GM20000 (cell line): ENCODE measurements around the gene ASB7.

ENCODE experiments used
- DNase-seq: peaks from one replicate; pipeline ENCODE4 v3.0.0; 2012; ENCODE audit warnings: low spot score
- CTCF ChIP-seq: IDR thresholded peaks from 2 replicates; pipeline ENCODE4 v1.5.1; 2012; ENCODE audit warnings: mild to moderate bottlenecking, control low read depth; ENCODE audit errors: extremely low read depth, missing control alignments

Gene ASB7

GRCh38 chr15:100614336-100614735, 11.9 kb downstream of the ASB7 start:
- DNase-seq: no peak
- TF ChIP-seq CTCF: no peak

- no peak for TF ChIP-seq CTCF
- no peak for DNase-seq
Measured at GRCh38 chr15:100614918-100615317, 12.5 kb downstream of the ASB7 start.

GRCh38 chr15:100615801-100616200, 13.4 kb downstream of the ASB7 start:
- TF ChIP-seq CTCF: no peak
- no peak for DNase-seq

GRCh38 chr15:100616700-100617099, 14.3 kb downstream of the ASB7 start:
- DNase-seq: no peak
- no peak for TF ChIP-seq CTCF

- no peak for DNase-seq
- TF ChIP-seq CTCF: no peak
Measured at GRCh38 chr15:100623301-100623700, 20.9 kb downstream of the ASB7 start.

GRCh38 chr15:100627789-100628395, 25.5 kb downstream of the ASB7 start:
- TF ChIP-seq CTCF: peak; percentile 56
- peak; percentile 59 for DNase-seq

GRCh38 chr15:100628746-100629145, 26.4 kb downstream of the ASB7 start:
- TF ChIP-seq CTCF: no peak
- DNase-seq: no peak
